A673 (cell line): ENCODE results near the gene TCEAL9.

Experiments used
- CTCF ChIP-seq: fragments of 300-800, 200-600 bp; sonication (generic); conservative IDR thresholded peaks from 2 replicates; pipeline ENCODE4 v1.5.1; 2017; ENCODE audit warnings: low read depth, mild to moderate bottlenecking, antibody characterized with exemption, low read length, moderate library complexity, mixed read lengths
- EZH2 ChIP-seq: fragments of 200-600 bp; sonication (generic); IDR thresholded peaks from 2 replicates; pipeline ENCODE4 v1.6.1; 2017; ENCODE audit warnings: borderline replicate concordance, low read depth, mild to moderate bottlenecking, mixed read lengths, antibody characterized with exemption, low read length; ENCODE audit not compliant: poor library complexity, severe bottlenecking

DNA sequence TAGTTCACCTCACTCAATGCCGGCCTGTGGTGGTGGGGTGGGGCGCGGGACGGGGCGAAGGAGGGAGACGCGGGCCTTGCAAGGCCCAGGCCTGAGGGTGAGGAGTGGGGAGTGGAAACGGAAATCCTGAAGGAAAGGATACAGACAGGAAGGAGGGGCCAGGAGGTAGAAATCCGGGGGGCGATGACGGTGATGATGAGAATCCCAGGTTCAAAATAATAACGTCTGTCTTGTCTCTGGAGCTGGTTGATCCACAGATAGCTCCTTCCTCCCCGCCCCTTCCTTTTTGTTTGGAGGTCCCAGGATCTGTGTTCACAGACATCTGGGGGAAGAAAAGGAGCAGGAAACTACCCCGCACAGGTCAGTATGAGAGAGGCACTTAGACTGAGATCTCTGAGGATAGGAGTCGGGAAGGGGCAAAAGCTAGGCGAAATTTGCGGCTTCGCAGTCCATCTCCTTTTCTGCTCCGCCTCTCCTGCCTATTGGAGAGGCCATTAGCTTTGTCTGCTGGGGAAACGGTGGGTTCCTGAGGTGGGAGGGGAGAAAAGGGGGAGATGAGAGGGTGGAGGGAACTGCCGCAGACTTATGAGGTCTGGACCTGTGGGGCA, 25.5 kb upstream of the TCEAL9 start:
- TF ChIP-seq EZH2, result no peak
- no peak for TF ChIP-seq CTCF
